ENCODE measurements around the gene INPP5D. TPM values are rescaled to one million over a fixed set of nuclear protein-coding genes. Genes with fewer than 3 reads are reported as not detected.

Gene INPP5D
- polyA plus RNA-seq, 1 donor (not counting 4 experiments of a cell fraction or from before 2014, with no cell fraction given): 7.5 TPM

GRCh38 chr2:233256048-233256447 lies 195.9 kb downstream of the INPP5D start:
- H3K9ac ChIP-seq (ENCODE audit: control insufficient read depth, extremely low read depth, insufficient read depth, low read length): no peak overlapping the region
- dilution Hi-C loops (cut with MboI; ENCODE audit: extremely low pct_ligation_motif_present, low sequenced_read_pairs): no loop called here
- peaks cover 8% of the 10 kb centered on the region for H4K20me1 ChIP-seq (ENCODE audit: control insufficient read depth, extremely low read depth, insufficient read depth, low read length)
- peaks cover 8 to 13% of the 10 kb centered on the region in 2 experiments for H3K36me3 ChIP-seq (ENCODE audit: control insufficient read depth in 2 of 2, extremely low read depth in 1 of 2, insufficient read depth in 2 of 2, low read length in 2 of 2)
- TF ChIP-seq EZH2 (IDR thresholded peaks at IDR 0.05; ENCODE audit: low read length): no peak
- no peak for TF ChIP-seq CTCF (optimal IDR thresholded peaks at IDR 0.05 in 1 of 3, IDR thresholded peaks at IDR 0.05 in 1 of 3, conservative IDR thresholded peaks at IDR 0.05 in 1 of 3; ENCODE audit: extremely low read depth in 1 of 3, insufficient read depth in 2 of 3, low read length in 3 of 3)
- H3K4me3 ChIP-seq (ENCODE audit: control insufficient read depth in 2 of 3, extremely low read depth in 1 of 3, insufficient read depth in 2 of 3, low read depth in 1 of 3, low read length in 3 of 3): no peak overlapping the region
- H3K27ac ChIP-seq (ENCODE audit: control insufficient read depth, insufficient read depth, low read length): no peak overlapping the region
- no peak overlapping the region for H3K4me2 ChIP-seq (ENCODE audit: control insufficient read depth, extremely low read depth, insufficient read depth, low read depth, low read length)
- H3K9me1 ChIP-seq (ENCODE audit: control insufficient read depth, extremely low read depth, insufficient read depth, low read length): no peaks in the 10 kb centered on the region
- FAIRE-seq: no peak
- H3K79me2 ChIP-seq (ENCODE audit: control insufficient read depth, insufficient read depth, low read length): peaks cover 74% of the 10 kb centered on the region
- DNase-seq (ENCODE audit: low read depth, low spot score): no peak
- H3K27me3 ChIP-seq (ENCODE audit: control insufficient read depth, extremely low read depth, insufficient read depth, low read length): no peaks in the 10 kb centered on the region
- H3K4me1 ChIP-seq (ENCODE audit: control insufficient read depth, extremely low read depth, insufficient read depth, low read length): peaks cover 17% of the 10 kb centered on the region
- H3K9me3 ChIP-seq (ENCODE audit: control insufficient read depth, low read depth, low read length): no peaks in the 10 kb centered on the region
- H2AFZ ChIP-seq (ENCODE audit: control insufficient read depth, low read length): no peak overlapping the region

Small RNA genes within 50 kb of the gene (small RNA-seq; reads per million reads assigned to genes)
- 0 reads per million in 3 experiments for gene RN7SL32P (ENCODE audit: insufficient read length in 3 of 3, low read depth in 3 of 3, low replicate concordance in 1 of 3)

Other genes with a start within 250 kb of the INPP5D start
- gene SNORC, start 190.1 kb upstream of the INPP5D start, polyA plus RNA-seq: 0.66 to 1.3 TPM (median 0.83 TPM) in 3 replicates
- gene NGEF, start 47.1 kb upstream of the INPP5D start, polyA plus RNA-seq: 0.03 to 0.17 TPM (median 0.13 TPM) in 3 replicates
- gene NEU2, start 27.7 kb upstream of the INPP5D start, polyA plus RNA-seq: not detected in 3 replicates
- gene ATG16L1, start 191.3 kb downstream of the INPP5D start, polyA plus RNA-seq: 33.1 to 38.5 TPM (median 34.1 TPM) in 3 replicates
- gene SAG, start 247.5 kb downstream of the INPP5D start, polyA plus RNA-seq: not detected in 3 replicates